NCI-H146 treated with DMSO at 0.1 percent for 48 hours (cell line): ENCODE data around the gene SPNS2.
A peak's percentile ranks its signal among the peaks of the same experiment; 100 is the strongest.
"Not testable (repeated sequence)": the region's sequence is repeated elsewhere in the genome, so short reads cannot be mapped to it uniquely, and the experiment has no call there.

Experiments
- DNase-seq: peaks from one replicate; lab custom pipeline; 2025; ENCODE audit not compliant: unreplicated experiment; lab: John Stamatoyannopoulos, UW

SPNS2 gene

GRCh38 chr17:4562015-4562969 is 63.6 kb downstream of the SPNS2 start:
- no peak for DNase-seq

- DNase-seq = peak; percentile 64
These were observed 66.8 kb downstream of the SPNS2 start for GRCh38 chr17:4565209-4566141.

DNA sequence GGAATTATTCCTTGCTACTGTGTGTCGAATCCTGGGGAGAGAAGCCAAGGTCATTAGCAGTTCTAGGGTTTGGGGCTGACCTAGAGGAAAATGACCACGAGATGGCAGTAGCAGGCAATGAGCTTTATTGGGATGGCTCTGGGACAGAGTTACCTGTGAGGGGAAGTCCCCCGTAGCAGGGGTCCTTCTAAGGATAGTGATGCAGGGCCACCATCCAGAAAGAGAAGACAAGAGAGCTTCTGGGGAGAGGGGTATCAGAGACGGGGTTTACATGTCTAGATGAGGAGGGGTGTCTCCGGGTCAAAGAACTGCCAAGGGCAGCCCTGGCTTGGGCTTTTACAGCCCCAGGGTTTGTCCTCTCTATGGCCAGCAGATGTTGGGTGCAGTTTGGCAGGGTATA is 68.1 kb downstream of the SPNS2 start:
- DNase-seq = peak; percentile 59

- no peak for DNase-seq
These were observed 70.9 kb downstream of the SPNS2 start for GRCh38 chr17:4569591-4569990.

DNA sequence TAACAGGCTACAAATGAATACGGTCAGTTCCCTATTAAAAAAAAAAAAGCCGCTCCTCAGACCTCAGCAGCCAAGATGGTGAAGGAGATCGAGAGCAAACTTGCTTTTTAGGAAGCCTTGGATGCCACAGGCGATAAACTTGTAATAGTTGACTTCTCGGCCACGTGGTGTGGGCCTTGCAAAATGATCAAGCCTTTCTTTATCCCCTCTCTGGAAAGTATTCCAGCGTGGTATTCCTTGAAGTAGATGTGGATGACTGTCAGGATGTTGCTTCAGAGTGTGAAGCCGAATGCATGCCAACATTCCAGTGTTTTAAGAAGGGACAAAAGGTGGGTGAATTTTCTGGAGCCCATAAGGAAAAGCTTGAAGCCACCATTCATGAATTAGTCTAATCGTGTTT is 73.5 kb downstream of the SPNS2 start:
- no peak for DNase-seq

- no peak for DNase-seq
These were observed 74.4 kb downstream of the SPNS2 start for GRCh38 chr17:4573115-4573514.

DNA sequence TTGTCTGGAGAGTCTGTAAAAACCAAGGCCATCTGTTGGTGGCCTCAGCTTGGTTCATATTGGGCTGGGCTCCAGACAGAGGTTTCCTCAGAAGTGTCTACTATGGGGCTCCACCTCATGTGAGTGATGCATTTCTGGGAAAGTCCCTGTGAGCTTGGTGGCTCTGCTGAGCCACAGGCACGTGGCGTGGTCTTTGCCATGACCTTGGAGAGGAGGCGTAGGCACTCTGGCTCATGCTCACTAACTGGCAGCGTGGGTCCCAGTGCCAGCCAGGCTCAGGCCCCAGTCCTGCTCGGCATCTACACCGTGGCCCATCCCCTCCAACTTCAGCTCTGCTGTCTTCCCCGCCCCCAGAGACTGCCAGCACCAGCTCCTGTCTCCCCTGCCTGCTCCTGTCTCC is 75.0 kb downstream of the SPNS2 start:
- no peak for DNase-seq

DNA sequence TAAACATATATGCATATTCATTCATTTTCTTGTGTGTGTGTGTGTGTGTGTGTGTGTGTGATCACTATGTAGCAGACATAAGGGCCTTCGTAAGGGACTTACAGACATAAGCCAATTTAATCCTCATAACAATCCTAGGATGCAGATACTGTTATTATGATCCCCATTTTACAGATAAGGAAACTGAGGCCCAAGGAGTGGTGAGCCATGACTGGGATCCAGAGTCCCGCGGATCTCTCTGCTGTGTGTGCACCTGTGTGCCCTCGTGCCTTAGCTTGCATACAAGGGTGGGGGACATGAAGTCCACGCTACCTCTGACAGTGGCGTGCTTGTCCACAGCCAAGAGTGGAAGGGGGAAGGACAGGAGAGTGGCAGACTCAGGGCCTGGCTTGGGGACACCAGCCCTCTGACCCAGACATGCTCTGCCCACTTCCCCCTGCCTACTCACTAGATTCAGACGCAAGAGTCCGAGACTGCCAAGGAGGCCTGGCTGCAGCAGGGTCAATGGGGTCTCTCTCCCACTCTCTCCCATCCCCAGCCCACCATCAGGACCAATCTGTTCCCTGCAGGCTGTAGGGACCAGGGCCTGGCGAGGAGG is 75.9 kb downstream of the SPNS2 start:
- DNase-seq = no peak

DNA sequence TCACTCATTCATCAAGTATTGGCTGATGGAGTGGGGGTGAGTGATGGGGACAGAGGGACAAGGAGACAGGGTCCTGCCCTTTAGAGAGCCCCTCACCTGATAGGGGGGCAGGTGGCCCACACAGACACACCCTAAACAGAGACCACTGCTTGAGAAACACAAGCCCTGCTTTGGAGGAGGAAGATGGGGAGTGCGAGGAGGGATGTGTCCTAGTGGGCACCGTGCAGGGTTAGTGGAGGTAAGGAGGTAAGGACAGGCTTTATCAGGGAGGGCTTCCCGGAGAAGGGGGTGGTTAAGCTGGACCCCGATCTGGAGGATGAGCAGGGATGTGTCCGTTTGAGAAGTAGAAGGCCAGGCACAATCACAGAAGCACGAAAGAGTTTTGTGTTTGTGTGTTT is 77.5 kb downstream of the SPNS2 start:
- DNase-seq = no peak

DNA sequence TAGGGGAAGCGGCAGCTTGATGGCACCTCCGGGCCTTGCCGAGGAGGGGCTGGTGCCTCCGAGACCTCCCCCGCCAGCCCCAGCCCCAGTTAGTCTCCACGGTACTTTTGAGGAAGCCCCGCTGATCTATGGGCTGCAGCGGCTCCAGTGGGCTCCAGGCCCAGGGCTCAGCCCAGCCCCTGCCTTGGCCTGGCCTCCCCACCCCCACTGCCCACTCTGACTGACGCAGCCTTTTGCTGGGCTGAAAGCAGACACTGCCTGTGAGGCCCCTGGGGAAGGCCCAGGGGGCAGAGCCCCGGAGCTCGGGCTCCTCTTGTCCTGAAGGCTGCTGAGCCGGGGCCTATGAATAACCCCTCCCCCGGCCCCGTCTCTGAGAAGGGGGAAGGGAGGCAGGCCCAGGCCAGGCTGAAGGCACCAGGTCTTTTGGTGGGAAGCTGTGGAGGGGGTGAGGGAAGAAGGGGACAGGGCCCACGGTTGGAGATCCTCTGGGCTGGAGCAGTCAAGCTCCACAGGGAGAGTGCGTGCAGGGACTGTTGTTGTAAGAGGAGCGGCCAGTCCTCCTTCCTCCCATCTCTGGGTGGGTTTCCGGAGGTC is 78.1 kb downstream of the SPNS2 start:
- no peak for DNase-seq

DNA sequence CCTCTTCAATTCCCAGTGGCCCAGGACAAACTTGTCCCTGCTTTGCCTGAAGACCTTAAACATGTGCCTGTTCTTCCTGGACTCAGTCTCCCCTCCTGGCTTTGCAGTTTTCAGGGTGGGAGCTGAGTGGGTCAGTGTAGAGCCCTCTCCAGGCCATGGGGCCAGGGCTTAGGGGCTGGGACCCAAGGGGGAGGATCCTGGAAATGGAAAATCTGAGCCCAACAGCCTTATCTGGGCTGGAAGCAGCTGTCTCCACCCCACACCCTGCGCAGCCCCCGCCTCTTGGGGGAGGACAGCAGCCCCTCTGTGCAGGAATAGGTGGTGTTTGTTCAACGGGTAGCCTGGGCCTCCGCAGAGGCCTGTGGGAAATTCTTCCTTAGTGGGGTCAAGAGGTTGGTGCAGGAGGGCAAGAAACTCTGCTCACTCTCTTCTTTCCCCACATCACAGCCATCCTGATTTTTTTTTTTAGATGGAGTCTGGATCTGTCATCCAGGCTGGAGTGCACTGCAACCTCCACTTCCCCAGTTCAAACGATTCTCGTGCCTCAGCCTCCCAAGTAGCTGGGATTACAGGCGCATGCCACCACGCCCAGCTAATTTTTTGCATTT is 78.8 kb downstream of the SPNS2 start:
- no peak for DNase-seq

GRCh38 chr17:4578349-4578748 is 79.7 kb downstream of the SPNS2 start:
- DNase-seq = not testable (repeated sequence)

DNA sequence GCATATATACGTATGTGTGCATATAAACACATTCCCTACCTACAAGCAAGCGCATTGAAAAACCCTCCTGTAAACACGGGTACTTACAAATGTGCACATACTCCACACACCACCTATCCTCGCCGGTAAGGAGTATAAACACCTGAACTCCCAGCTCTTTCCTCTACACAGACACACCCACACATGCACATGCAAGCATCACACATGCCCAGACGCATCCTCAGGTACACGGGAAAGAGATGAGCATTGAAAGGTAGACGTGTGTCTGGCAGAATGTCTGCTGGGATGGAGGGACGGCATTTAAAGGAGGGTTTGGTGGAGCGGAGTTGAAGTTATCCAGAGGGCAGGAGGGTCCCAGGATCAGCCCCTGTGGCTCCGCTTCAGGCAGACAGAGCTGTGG is 81.0 kb downstream of the SPNS2 start:
- no peak for DNase-seq

GRCh38 chr17:4580291-4580690 is 81.6 kb downstream of the SPNS2 start:
- DNase-seq = no peak

- no peak for DNase-seq
These were observed 83.4 kb downstream of the SPNS2 start for GRCh38 chr17:4582101-4582501.

DNA sequence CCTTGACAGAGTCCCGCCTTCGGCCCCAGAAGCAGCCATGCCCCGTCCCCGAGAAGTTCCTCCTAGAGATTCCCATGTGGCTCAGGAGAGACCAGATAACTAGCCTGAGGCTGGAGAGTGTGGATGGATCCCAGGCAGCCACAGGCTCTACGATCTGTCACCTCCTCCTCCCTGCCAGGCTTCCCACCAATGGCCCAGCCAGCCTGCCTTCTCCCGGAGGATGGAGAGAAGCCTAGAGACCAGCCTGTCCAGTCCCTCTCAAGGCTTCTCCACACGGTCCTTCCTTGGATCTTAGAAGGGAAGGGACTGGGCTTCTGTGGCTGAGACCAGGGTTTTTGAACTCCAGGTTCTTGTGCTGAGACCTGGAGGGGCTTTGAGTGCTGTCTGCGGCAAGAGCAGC is 84.0 kb downstream of the SPNS2 start:
- DNase-seq = no peak

GRCh38 chr17:4583206-4583605 is 84.5 kb downstream of the SPNS2 start:
- no peak for DNase-seq

DNA sequence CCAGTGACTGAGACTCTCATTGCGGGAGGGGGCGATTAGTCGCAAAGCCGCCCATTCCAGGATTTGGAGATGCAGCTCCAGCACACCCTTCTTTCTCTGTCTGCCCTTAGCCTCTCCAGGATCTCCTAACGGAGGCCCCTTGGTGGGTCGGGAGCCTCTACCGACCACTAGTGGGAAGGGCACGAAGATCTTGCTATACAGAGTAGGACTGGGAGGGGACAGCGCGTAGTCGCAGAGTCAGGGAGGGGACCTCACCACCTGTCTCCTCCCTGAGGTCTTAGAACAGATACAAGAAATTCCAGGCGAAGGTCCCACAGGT is 85.1 kb downstream of the SPNS2 start:
- DNase-seq = peak; percentile 25

DNA sequence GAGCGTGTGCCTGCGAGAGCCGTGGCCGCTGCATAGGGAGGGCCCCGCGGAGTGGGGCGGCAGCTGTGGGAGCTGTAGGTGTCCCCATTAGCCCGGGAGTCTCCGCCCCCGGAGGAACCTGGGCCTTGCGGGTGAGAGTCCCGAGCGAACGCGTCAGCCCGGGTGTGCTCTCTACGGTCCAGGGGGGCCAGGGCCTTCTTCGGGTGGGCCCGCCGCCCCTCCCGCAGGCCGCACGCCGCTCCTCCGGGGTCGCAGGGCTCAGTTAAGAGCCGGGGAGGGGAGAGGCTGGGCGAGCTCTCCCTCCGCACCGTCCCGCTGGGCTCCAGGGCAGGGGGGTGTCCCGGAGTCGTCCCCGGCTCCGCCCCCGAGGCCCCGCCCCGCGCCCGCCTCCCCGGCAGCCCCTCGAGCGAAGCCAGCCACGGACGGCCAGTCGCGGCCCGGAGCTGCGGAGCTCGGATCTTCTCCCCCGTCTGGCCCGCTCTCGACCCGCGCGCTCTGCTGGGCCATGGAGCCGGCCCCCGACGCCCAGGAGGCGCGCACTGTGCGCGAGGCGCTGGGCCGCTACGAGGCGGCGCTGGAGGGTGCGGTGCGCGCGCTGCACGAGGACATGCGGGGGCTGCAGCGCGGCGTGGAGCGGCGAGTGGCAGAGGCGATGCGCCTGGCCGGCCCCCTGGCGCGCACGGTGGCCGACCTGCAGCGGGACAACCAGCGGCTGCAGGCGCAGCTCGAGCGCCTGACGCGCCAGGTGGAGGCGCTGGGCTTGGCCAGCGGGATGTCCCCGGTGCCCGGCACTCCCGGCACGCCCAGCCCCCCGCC is 85.6 kb downstream of the SPNS2 start, which contains the start of gene SMTNL2:
SMTNL2 (plus strand) TSS at position 429 of the 816 bp plus-strand sequence; CDS start at position 506, 77 bp downstream.
- no peak for DNase-seq
